HepG2 (cell line): Measurements from ENCODE around the gene ARID5B. TPM values are rescaled to one million over a fixed set of nuclear protein-coding genes. Genes with fewer than 3 reads are reported as not detected.

Experiments used
- AGO1 ChIP-seq: fragments of 200-400 bp; formaldehyde crosslinking; IDR thresholded peaks from 2 replicates; pipeline ENCODE4 v1.6.1; 2017; ENCODE audit warnings: mild to moderate bottlenecking, low read depth, low read length, moderate library complexity; ENCODE audit not compliant: poor library complexity, severe bottlenecking
- GLI4 ChIP-seq: sonication (generic); formaldehyde crosslinking; IDR thresholded peaks from 2 replicates; pipeline ENCODE4 v1.5.1; 2020; ENCODE audit warnings: missing genetic modification reagents, mild to moderate bottlenecking, moderate library complexity, borderline replicate concordance
- GTF3A ChIP-seq: sonication (generic); formaldehyde crosslinking; conservative IDR thresholded peaks from 2 replicates; pipeline ENCODE4 v1.4.0; 2020; ENCODE audit warnings: mild to moderate bottlenecking, missing genetic modification reagents
- HNF4A ChIP-seq: sonication (generic); formaldehyde crosslinking; IDR thresholded peaks from 2 replicates; pipeline ENCODE4 v1.4.0; 2020; ENCODE audit warnings: missing genetic modification reagents
- HOXD1 ChIP-seq: sonication (generic); formaldehyde crosslinking; IDR thresholded peaks from 2 replicates; pipeline ENCODE4 v1.5.0; 2020; ENCODE audit warnings: missing genetic modification reagents
- NFE2L2 ChIP-seq: fragments of 150-350 bp; IDR thresholded peaks from 2 replicates; pipeline ENCODE4 v1.6.1; 2014; ENCODE audit warnings: low read length
- NFIB ChIP-seq: sonication (generic); formaldehyde crosslinking; IDR thresholded peaks from 2 replicates; pipeline ENCODE4 v1.9.0; 2021; ENCODE audit warnings: missing genetic modification reagents, mild to moderate bottlenecking, borderline replicate concordance
- SOX13 ChIP-seq, 3 experiments: fragments of 450-650 bp in 1 of 3; sonication (generic) in 1 of 3; formaldehyde crosslinking in 1 of 3; IDR thresholded peaks in 2 of 3; conservative IDR thresholded peaks in 1 of 3; 2 replicates each; pipeline versions ENCODE4 v1.5.0 to v1.6.1; 2016 to 2020; ENCODE audit warnings: antibody characterized with exemption in 1 of 3, mild to moderate bottlenecking in 1 of 3, missing compliant biosample characterization in 1 of 3, missing genetic modification reagents in 1 of 3, moderate library complexity in 1 of 3
- TRIM24 ChIP-seq: sonication (generic); formaldehyde crosslinking; IDR thresholded peaks from 2 replicates; pipeline ENCODE4 v1.8.0; 2022; ENCODE audit warnings: mild to moderate bottlenecking, missing genetic modification reagents
- TSC22D2 ChIP-seq: sonication (generic); formaldehyde crosslinking; IDR thresholded peaks from 2 replicates; pipeline ENCODE4 v1.5.1; 2020; ENCODE audit warnings: missing genetic modification reagents, mild to moderate bottlenecking, borderline replicate concordance
- ZBTB2 ChIP-seq: sonication (generic); formaldehyde crosslinking; IDR thresholded peaks from 2 replicates; pipeline ENCODE4 v1.8.0; 2022; ENCODE audit warnings: low read depth, missing genetic modification reagents
- ZFP41 ChIP-seq: sonication (generic); formaldehyde crosslinking; IDR thresholded peaks from 2 replicates; pipeline ENCODE4 v1.4.0; 2020; ENCODE audit warnings: mild to moderate bottlenecking, missing genetic modification reagents, borderline replicate concordance
- ZNF431 ChIP-seq: sonication (generic); formaldehyde crosslinking; IDR thresholded peaks from 2 replicates; pipeline ENCODE4 v1.9.0; 2022; ENCODE audit warnings: missing genetic modification reagents, low read depth, mild to moderate bottlenecking, borderline replicate concordance
- ZNF432 ChIP-seq: sonication (generic); formaldehyde crosslinking; IDR thresholded peaks from 2 replicates; pipeline ENCODE4 v1.5.0; 2020; ENCODE audit warnings: missing genetic modification reagents, mild to moderate bottlenecking, borderline replicate concordance
- ZNF503 ChIP-seq: sonication (generic); formaldehyde crosslinking; IDR thresholded peaks from 2 replicates; pipeline ENCODE4 v1.4.0; 2020; ENCODE audit warnings: missing genetic modification reagents
- ZNF510 ChIP-seq: sonication (generic); formaldehyde crosslinking; IDR thresholded peaks from 2 replicates; pipeline ENCODE4 v1.4.0; 2020; ENCODE audit warnings: low read depth, mild to moderate bottlenecking, missing genetic modification reagents
- ZNF850 ChIP-seq: sonication (generic); formaldehyde crosslinking; conservative IDR thresholded peaks from 2 replicates; pipeline ENCODE4 v1.9.0; 2021; ENCODE audit warnings: mild to moderate bottlenecking, missing genetic modification reagents
- ZSCAN22 ChIP-seq: sonication (generic); formaldehyde crosslinking; IDR thresholded peaks from 2 replicates; pipeline ENCODE4 v1.4.0; 2020; ENCODE audit warnings: mild to moderate bottlenecking, missing genetic modification reagents
- ZSCAN30 ChIP-seq: sonication (generic); formaldehyde crosslinking; IDR thresholded peaks from 2 replicates; pipeline ENCODE4 v1.5.0; 2020; ENCODE audit warnings: mild to moderate bottlenecking, missing genetic modification reagents
- polyA plus RNA-seq, 8 experiments: library from polyadenylated mRNA; depleted of rRNA in 3 of 8; stranded (reverse) in 7 of 8; unstranded in 1 of 8; fragments of >200 nt; fragmentation: Illumina TruSeq in 4 of 8; extraction: Trizol in 4 of 8; gene quantifications; 2 replicates each; pipeline versions ENCODE4 v1.2.1 to v1.2.3, GENCODE V29; 2011 to 2016; ENCODE audit warnings: low read depth in 4 of 8, missing spikeins in 1 of 8, mixed read lengths in 1 of 8; ENCODE audit not compliant: insufficient read depth in 1 of 8
- total RNA-seq, 5 experiments: library from RNA; depleted of rRNA; stranded (reverse); fragments of >200 nt; fragmentation: Illumina TruSeq; extraction: Trizol; gene quantifications; 2 replicates each; pipeline ENCODE4 v1.2.3, GENCODE V29; 2016; ENCODE audit warnings: low read depth in 1 of 5
- TF ChIP-seq, protein P1 (sequence below): sonication (generic); formaldehyde crosslinking; IDR thresholded peaks from 2 replicates; pipeline ENCODE4 v1.4.0; 2020; ENCODE audit warnings: missing genetic modification reagents, low read depth, mild to moderate bottlenecking, borderline replicate concordance
- TF ChIP-seq, protein P2 (sequence below): IDR thresholded peaks from 2 replicates; pipeline ENCODE4 v1.6.1; 2016; ENCODE audit warnings: mild to moderate bottlenecking, missing biosample characterization, missing genetic modification reagents
- TF ChIP-seq, protein P3 (sequence below): sonication (generic); formaldehyde crosslinking; IDR thresholded peaks from 2 replicates; pipeline ENCODE4 v1.8.0; 2023; ENCODE audit warnings: mild to moderate bottlenecking, missing genetic modification reagents
- TF ChIP-seq, protein P4 (sequence below): sonication (generic); formaldehyde crosslinking; IDR thresholded peaks from 2 replicates; pipeline ENCODE4 v1.5.1; 2020; ENCODE audit warnings: missing genetic modification reagents, mild to moderate bottlenecking, borderline replicate concordance

ARID5B gene
- total and polyA plus RNA-seq, 2 of the 13 experiments (the other 11 are each of a cell fraction or from before 2014, with no cell fraction given): 6.2 to 21.1 TPM

DNA sequence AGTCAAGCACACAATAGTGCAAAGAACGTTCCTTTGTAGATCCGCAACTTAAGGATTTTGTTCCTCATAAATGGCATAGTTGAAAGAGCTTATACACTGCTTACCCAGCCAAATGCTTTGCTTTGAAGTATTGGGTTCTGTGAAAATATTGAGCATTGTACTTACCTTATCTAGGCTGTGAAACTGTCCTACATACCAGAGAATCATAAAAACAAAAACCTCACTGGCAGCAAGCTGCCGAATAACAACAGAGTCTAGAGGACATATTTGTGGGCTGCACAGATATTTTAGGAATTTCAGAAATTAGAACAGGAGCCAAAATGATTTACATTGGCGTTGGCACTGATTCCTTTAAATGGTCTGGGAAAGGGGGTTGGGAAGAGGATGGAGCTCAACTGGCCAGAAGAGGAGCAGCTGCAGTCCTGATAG is 192.4 kb downstream of the ARID5B start (continued):
- TF ChIP-seq ZBTB2 (CRISPR knock-in tag) (no peak), NFIB (CRISPR knock-in tag) (no peak), TSC22D2 (CRISPR knock-in tag) (no peak), HNF4A (CRISPR knock-in tag) (peak; percentile 69), HOXD1 (CRISPR knock-in tag) (no peak), NFE2L2 (no peak), ZNF510 (no peak), GTF3A (no peak), ZNF503 (CRISPR knock-in tag) (peak; percentile 73), AGO1 (no peak), ZSCAN30 (CRISPR knock-in tag) (no peak), ZSCAN22 (CRISPR knock-in tag) (no peak), TRIM24 (CRISPR knock-in tag) (no peak), SOX13 (IDR thresholded peaks at IDR 0.05) (peak; percentile 94), SOX13 (CRISPR knock-in tag; conservative IDR thresholded peaks at IDR 0.05 in 1 of 2, IDR thresholded peaks at IDR 0.05 in 1 of 2) (peak in 1 of 2 experiments; percentile 99; a peak in 2 of 4 replicates), ZFP41 (no peak), ZNF432 (CRISPR knock-in tag) (no peak), GLI4 (CRISPR knock-in tag) (no peak), ZNF850 (no peak), ZNF431 (CRISPR knock-in tag) (no peak)
- TF ChIP-seq, protein P1, sequence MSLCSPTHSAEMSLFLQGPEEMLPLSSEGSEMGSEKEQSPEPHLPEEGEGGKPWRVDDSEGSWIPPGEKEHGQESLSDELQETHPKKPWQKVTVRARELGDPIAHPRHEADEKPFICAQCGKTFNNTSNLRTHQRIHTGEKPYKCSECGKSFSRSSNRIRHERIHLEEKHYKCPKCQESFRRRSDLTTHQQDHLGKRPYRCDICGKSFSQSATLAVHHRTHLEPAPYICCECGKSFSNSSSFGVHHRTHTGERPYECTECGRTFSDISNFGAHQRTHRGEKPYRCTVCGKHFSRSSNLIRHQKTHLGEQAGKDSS (CRISPR knock-in tag): no peak
- TF ChIP-seq, protein P2, sequence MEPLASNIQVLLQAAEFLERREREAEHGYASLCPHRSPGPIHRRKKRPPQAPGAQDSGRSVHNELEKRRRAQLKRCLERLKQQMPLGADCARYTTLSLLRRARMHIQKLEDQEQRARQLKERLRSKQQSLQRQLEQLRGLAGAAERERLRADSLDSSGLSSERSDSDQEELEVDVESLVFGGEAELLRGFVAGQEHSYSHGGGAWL (CRISPR knock-in tag): no peak
- TF ChIP-seq, protein P3, sequence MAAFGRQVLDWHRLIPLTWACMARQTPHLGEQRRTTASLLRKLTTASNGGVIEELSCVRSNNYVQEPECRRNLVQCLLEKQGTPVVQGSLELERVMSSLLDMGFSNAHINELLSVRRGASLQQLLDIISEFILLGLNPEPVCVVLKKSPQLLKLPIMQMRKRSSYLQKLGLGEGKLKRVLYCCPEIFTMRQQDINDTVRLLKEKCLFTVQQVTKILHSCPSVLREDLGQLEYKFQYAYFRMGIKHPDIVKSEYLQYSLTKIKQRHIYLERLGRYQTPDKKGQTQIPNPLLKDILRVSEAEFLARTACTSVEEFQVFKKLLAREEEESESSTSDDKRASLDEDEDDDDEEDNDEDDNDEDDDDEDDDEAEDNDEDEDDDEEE: no peak
- TF ChIP-seq, protein P4, sequence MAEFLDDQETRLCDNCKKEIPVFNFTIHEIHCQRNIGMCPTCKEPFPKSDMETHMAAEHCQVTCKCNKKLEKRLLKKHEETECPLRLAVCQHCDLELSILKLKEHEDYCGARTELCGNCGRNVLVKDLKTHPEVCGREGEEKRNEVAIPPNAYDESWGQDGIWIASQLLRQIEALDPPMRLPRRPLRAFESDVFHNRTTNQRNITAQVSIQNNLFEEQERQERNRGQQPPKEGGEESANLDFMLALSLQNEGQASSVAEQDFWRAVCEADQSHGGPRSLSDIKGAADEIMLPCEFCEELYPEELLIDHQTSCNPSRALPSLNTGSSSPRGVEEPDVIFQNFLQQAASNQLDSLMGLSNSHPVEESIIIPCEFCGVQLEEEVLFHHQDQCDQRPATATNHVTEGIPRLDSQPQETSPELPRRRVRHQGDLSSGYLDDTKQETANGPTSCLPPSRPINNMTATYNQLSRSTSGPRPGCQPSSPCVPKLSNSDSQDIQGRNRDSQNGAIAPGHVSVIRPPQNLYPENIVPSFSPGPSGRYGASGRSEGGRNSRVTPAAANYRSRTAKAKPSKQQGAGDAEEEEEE: no peak
